ENCODE measurements around the gene ERG28. TPM values are rescaled to one million over a fixed set of nuclear protein-coding genes. Genes with fewer than 3 reads are reported as not detected.

The ERG28 gene
- total RNA-seq, 1 donor from 2014 or later: 29.3 TPM

DNA sequence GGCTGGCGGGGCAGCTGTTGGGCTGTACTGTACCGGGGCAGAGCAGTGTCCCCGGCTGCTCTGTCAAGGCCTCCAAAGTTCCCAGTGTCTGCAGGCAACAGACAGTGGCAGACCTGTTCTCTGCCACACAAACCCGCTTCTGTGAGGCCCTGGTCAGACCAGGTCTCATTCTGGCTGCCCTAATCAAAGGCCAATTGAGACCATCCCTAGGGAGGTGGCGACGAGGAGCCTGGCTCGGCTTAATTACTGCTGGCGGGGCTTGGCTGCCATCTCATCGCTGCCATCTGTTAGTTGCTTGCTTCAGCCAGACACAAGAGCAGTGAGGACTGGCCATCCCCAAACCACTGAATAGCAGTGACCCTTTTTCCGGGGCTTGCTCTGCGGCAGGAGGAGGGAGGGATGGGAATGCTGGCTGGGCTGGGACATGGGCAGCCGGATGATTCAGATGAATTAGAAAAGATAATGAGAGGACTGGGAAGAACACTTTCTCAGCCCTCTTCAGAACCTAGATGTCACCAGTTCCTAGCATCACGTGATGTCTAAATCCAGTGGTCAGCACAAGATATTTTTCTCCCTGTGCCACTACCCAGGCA, 24.5 kb downstream of the ERG28 start:
- H4K20me1 ChIP-seq (ENCODE audit: low read depth): no peaks in the 10 kb centered on the region
- no peaks in the 10 kb centered on the region for H3K27me3 ChIP-seq
- H3K9me3 ChIP-seq (ENCODE audit: low read depth): no peaks in the 10 kb centered on the region
- no peak overlapping the region for H3K9ac ChIP-seq
- H3F3A ChIP-seq (ENCODE audit: low read depth): peaks cover 13% of the 10 kb centered on the region
- H2AFZ ChIP-seq (replicated peaks): no peak overlapping the region
- H3K4me3 ChIP-seq: no peak overlapping the region
- Mint-ChIP-seq H3K27ac (no peak overlapping the region), H3K4me1 (peaks cover 18% of the 10 kb centered on the region), H3K4me3 (no peak overlapping the region), H3K27me3 (ENCODE audit: insufficient read depth, low read depth) (peaks cover 5% of the 10 kb centered on the region), H3K9me3 (no peaks in the 10 kb centered on the region), H3K36me3 (peaks cover 9% of the 10 kb centered on the region)
- TF ChIP-seq, protein P1, sequence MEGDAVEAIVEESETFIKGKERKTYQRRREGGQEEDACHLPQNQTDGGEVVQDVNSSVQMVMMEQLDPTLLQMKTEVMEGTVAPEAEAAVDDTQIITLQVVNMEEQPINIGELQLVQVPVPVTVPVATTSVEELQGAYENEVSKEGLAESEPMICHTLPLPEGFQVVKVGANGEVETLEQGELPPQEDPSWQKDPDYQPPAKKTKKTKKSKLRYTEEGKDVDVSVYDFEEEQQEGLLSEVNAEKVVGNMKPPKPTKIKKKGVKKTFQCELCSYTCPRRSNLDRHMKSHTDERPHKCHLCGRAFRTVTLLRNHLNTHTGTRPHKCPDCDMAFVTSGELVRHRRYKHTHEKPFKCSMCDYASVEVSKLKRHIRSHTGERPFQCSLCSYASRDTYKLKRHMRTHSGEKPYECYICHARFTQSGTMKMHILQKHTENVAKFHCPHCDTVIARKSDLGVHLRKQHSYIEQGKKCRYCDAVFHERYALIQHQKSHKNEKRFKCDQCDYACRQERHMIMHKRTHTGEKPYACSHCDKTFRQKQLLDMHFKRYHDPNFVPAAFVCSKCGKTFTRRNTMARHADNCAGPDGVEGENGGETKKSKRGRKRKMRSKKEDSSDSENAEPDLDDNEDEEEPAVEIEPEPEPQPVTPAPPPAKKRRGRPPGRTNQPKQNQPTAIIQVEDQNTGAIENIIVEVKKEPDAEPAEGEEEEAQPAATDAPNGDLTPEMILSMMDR (IDR thresholded peaks at IDR 0.05): no peak
- TF ChIP-seq EZH2 (IDR thresholded peaks at IDR 0.05) (no peak), EZH2phosphoT487 (IDR thresholded peaks at IDR 0.05) (no peak)
- no peak overlapping the region for H3K4me2 ChIP-seq
- no peaks in the 10 kb centered on the region for H3K36me3 ChIP-seq
- H3K4me1 ChIP-seq: peaks cover 20% of the 10 kb centered on the region
- H3K79me2 ChIP-seq (ENCODE audit: low read depth): no peaks in the 10 kb centered on the region
- H3K27ac ChIP-seq: no peak overlapping the region
- peak; percentile 43 for DNase-seq (ENCODE audit: low spot score)

DNA sequence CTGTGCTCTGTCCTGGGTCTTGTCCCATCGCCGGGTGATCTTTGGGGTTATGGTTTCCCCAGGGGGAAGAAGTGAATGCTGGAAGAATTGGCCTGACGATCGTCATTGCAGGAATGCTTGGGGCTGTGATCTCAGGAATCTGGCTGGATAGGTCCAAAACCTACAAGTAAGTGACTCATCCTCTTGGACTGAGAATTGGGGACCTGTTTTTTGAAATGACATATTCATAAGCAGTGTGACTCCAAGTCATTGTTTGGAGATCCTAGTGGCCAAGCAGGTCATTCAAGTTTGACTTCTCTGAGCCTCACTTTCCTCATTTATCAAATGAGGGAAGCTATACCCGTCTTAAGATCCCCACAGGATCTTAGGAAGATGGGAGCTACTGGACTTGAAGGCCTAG, 25.8 kb downstream of the ERG28 start:
- Histone ChIP-seq H3K9me3 (ENCODE audit: low read depth) (no peaks in the 10 kb centered on the region), H2AFZ (replicated peaks) (no peak overlapping the region), H3K79me2 (ENCODE audit: low read depth) (no peaks in the 10 kb centered on the region), H3K27me3 (no peaks in the 10 kb centered on the region), H3K9ac (no peak overlapping the region), H3K36me3 (no peaks in the 10 kb centered on the region), H3K4me1 (peaks cover 29% of the 10 kb centered on the region), H3K27ac (no peak overlapping the region), H3F3A (ENCODE audit: low read depth) (peaks cover 22% of the 10 kb centered on the region), H4K20me1 (ENCODE audit: low read depth) (no peaks in the 10 kb centered on the region), H3K4me2 (no peak overlapping the region), H3K4me3 (no peak overlapping the region)
- peaks cover 7% of the 10 kb centered on the region for H3K36me3 Mint-ChIP-seq
- no peak for DNase-seq (ENCODE audit: low spot score)
- no peaks in the 10 kb centered on the region for H3K9me3 Mint-ChIP-seq
- peaks cover 5% of the 10 kb centered on the region for H3K27me3 Mint-ChIP-seq (ENCODE audit: insufficient read depth, low read depth)
- TF ChIP-seq EZH2phosphoT487 (IDR thresholded peaks at IDR 0.05) (no peak), EZH2 (IDR thresholded peaks at IDR 0.05) (no peak)
- TF ChIP-seq, protein P1 (IDR thresholded peaks at IDR 0.05): no peak
- H3K4me1 Mint-ChIP-seq: peaks cover 22% of the 10 kb centered on the region
- H3K4me3 Mint-ChIP-seq: no peak overlapping the region
- H3K27ac Mint-ChIP-seq: no peak overlapping the region

- peaks cover 5% of the 10 kb centered on the region for H3K27me3 Mint-ChIP-seq (ENCODE audit: insufficient read depth, low read depth)
- H3K27ac ChIP-seq: no peak overlapping the region
- peaks cover 19% of the 10 kb centered on the region for H3F3A ChIP-seq (ENCODE audit: low read depth)
- H3K4me2 ChIP-seq: peak overlapping the region; percentile 40
- H3K36me3 Mint-ChIP-seq: no peaks in the 10 kb centered on the region
- H4K20me1 ChIP-seq (ENCODE audit: low read depth): no peaks in the 10 kb centered on the region
- no peak overlapping the region for H3K4me3 ChIP-seq
- no peaks in the 10 kb centered on the region for H3K79me2 ChIP-seq (ENCODE audit: low read depth)
- H2AFZ ChIP-seq (replicated peaks): peak overlapping the region; percentile 79
- peaks cover 18% of the 10 kb centered on the region for H3K4me1 Mint-ChIP-seq
- no peaks in the 10 kb centered on the region for H3K27me3 ChIP-seq
- H3K4me1 ChIP-seq: peaks cover 27% of the 10 kb centered on the region
- no peak overlapping the region for H3K9ac ChIP-seq
- H3K36me3 ChIP-seq: no peaks in the 10 kb centered on the region
- DNase-seq (ENCODE audit: low spot score): peak; percentile 71
- H3K9me3 Mint-ChIP-seq: no peaks in the 10 kb centered on the region
- no peaks in the 10 kb centered on the region for H3K9me3 ChIP-seq (ENCODE audit: low read depth)
- H3K27ac Mint-ChIP-seq: no peak overlapping the region
- TF ChIP-seq, protein P1 (IDR thresholded peaks at IDR 0.05): no peak
- TF ChIP-seq EZH2 (IDR thresholded peaks at IDR 0.05) (no peak), EZH2phosphoT487 (IDR thresholded peaks at IDR 0.05) (no peak)
- H3K4me3 Mint-ChIP-seq: no peak overlapping the region
These were observed 29.2 kb downstream of the ERG28 start for GRCh38 chr14:75631453-75631831.

Data from neural progenitor cell (in vitro differentiated cells).